GM18519 (cell line): ENCODE data around the gene ELOVL5.

ENCODE experiments used
- ATAC-seq: cut with Tn5 transposase; IDR thresholded peaks from one replicate; pipeline ENCODE4 v1.9.1; 2021; ENCODE audit warnings: mild to moderate bottlenecking, moderate library complexity; ENCODE audit not compliant: unreplicated experiment, low FRiP score

Gene ELOVL5

GRCh38 chr6:53281518-53282215 lies 67.1 kb downstream of the ELOVL5 start:
- no peak for ATAC-seq

DNA sequence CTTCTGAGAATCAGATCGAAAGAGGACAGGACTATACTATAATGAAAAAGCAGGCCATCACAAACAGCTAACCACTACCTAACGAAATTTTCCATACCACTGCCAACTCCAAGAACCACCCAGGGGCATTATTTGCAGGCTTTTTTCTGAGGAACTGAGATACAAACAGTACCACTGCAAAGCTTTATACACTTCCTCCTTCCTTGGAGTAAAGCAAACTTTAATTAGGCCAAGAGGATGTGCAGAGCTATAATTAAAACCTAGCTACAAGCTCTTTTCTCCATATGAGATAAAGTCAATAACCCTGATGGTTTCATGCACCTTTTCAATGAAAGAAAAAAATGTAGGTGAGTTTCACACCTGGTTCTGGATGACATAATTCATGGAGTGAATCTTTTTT lies 68.5 kb downstream of the ELOVL5 start:
- no peak for ATAC-seq

GRCh38 chr6:53279293-53279692 lies 69.5 kb downstream of the ELOVL5 start:
- ATAC-seq, result no peak

DNA sequence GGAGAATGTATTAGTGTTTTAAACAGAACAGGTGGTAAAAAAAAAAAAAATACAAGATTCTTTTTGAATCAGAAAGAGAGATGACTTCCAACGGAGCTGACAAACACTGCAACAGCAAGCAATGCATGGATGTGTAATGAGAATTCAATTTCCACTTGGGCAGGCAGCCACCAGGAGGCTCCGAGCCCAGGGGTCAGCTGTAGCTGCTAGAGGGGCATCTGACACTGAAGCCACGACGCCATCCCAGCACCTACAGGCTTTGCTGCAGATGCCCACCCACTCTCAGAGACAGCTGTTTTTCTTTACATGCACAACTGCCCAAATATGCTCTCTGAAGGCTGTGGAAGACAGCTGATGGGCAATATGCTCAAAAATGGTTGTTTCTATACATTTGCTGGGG lies 75.4 kb downstream of the ELOVL5 start:
- ATAC-seq, result no peak

DNA sequence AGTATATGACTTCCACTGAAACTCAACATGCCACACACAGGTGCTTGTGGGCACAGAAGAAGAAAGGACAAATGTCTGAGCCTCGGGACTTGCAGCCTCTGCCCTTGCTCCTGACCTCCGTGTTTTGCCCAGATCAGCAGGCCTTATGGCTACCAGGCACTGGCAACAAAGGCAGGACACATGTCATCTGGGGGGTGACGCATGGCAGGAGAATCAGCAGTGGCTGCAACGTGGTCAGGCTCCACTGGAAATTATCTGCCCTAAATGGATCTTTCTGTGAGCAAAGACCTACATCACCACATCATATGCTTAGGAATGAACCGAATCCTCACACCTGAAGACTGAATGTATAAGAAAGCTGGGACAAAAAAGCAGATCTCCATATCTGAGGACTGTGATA lies 78.9 kb downstream of the ELOVL5 start:
- ATAC-seq, result no peak

DNA sequence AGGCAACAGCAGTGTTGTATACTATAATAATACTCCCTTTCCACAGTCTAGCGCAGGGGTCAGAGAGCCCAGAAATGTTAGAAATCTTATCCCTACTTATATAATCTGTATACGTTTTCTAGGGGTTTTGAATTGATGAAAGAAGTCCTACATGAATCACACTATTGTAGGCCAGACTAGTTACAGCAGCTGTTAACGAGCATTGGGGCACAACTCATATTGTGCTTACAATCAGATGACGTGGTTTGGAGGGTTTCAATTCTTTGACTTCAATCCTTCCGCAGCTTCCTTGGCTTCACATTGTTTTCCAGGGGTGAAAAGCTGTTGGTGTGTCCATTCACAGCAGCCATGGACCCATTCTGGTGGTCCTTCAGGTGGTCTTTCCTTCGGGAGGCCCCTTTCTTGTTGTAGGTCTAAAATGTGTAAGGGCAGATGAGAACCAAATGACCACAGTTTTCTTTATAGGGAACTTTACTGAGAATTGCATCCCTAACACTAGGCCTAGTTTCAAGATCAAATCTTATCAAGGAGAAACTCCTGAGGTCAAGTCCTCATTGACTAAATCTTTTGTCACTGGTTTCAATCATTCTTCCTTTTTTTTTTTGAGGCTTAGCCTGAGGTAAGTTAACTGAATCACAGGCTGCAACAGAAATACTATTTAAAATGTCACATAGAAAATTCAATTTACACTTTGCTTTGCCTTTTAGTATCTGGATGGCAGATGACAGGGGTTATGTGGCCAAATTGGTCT lies 79.7 kb downstream of the ELOVL5 start:
- no peak for ATAC-seq

- ATAC-seq, result no peak
Observed at GRCh38 chr6:53266553-53267090, 82.1 kb downstream of the ELOVL5 start.

GRCh38 chr6:53264915-53265607 lies 83.7 kb downstream of the ELOVL5 start:
- no peak for ATAC-seq

DNA sequence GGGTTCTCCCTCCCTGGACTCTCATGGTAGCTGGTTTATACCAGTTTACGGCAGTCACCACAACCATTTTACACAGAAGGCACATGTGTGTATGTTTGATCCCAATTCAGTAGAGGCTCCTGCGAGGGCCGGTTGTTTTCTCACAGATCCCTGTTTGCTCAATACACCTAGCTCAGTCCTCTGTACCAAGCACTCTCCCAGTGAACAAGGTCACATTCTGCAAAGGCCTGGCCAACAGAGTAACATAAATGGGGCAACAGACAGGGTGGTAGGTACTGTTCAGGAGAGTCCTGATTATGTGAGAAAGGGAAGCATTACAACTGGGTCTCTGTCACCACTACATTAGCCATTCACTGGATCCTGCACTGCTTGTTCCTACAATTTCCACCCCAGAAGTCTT lies 84.4 kb downstream of the ELOVL5 start:
- no peak for ATAC-seq

- ATAC-seq, result no peak
Observed at GRCh38 chr6:53263917-53264316, 84.8 kb downstream of the ELOVL5 start.

DNA sequence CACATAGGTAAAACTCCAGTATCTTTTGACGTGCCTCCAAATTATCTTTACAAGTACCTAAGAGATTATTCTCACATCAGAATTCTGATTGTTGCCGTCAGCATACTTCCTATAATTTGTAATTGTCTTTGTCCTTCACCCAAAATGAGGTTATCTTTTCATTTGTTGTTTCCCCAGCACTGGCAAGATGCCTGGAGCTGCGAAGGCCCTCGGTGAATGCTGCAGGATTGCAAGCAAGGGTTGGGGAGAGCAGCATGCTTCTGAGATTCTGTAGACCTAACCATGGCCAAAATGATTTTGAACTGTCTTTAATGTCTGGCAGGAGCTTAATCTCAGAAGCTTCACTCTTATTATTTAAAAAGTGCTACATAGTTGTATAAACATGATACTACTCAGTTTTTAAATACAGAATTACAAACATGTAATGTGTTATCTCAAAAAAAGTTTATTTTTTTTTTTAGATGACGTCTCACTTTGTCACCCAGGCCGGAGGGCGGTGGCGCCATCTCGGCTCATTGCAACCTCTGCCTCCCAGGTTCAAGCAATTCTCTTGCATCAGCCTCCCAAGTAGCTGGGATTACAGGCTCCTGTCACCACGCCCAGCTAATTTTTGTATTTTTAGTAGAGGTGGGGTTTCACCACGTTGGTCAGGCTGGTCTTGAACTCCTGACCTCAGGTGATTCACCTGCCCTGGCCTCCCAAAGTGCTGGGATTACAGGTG lies 88.7 kb downstream of the ELOVL5 start:
- ATAC-seq, result no peak

DNA sequence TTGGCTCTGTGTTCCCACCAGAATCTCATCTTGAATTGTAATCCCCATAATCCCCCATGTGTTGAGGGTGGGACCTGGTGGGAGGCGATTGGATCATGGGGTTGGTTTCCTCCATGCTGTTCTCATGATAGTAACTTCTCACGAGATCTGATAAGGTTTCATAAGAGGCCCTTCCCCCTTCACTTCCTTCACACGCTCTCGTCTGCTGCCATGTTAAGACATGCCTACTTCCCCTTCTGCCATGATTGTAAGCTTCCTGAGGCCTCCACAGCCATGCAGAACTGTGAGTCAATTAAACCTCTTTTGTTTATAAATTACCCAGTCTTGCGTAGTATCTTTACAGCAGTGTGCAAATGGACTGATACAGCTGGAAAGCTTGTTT lies 90.0 kb downstream of the ELOVL5 start:
- no peak for ATAC-seq

DNA sequence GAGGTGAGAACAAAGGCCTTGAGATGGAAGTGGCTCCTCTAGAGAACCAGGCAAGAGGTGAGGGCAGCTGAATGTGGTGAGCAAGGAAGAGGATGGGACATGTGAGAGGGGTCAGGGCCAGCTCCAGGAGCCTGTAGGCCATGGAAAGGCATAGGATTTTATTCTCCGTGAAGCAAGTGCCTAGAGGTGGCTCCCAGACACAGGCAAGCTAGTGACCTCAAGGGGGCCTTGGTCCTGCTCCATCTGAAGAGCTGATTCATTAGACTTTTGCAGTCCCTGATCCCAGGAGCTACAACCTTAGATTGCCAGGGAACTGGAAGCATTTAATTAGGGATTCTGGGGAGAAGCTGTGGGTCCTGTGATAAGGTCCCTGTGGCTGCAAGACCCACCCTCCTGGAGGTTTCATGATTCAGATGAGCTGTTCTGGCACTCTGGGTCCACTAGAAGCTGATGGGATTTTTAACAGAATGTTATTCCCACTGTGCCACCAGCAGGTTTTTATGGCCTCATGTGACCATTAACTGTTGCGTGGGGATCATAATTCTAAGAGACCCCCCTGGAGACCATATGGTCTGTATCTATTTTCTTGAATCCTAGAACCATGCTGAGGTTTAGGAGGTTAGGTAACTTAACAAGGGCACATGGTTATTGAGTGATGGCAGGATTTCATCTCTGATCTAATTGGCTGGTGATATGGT lies 90.5 kb downstream of the ELOVL5 start:
- no peak for ATAC-seq

DNA sequence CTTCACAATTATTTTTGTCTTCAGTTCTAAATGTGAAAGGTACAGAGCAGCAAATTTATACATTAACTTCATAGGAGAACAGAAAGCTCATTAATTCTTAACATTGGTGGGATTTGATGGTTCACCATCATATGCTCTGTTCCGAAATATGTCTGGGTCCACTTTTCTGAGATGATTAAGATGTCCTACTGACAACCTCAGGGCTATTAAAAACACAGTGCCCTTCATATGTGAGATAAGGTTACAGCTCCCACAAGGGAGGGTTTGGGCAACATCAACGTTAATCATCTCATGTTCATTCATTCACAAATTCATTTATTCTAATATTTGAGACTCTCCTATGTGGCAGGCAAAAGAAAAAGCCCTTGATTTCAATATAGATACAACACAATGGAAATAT lies 91.2 kb downstream of the ELOVL5 start:
- ATAC-seq, result no peak

- ATAC-seq, result no peak
Observed at GRCh38 chr6:53257001-53257400, 91.7 kb downstream of the ELOVL5 start.

GRCh38 chr6:53252177-53252692 lies 96.5 kb downstream of the ELOVL5 start:
- no peak for ATAC-seq

DNA sequence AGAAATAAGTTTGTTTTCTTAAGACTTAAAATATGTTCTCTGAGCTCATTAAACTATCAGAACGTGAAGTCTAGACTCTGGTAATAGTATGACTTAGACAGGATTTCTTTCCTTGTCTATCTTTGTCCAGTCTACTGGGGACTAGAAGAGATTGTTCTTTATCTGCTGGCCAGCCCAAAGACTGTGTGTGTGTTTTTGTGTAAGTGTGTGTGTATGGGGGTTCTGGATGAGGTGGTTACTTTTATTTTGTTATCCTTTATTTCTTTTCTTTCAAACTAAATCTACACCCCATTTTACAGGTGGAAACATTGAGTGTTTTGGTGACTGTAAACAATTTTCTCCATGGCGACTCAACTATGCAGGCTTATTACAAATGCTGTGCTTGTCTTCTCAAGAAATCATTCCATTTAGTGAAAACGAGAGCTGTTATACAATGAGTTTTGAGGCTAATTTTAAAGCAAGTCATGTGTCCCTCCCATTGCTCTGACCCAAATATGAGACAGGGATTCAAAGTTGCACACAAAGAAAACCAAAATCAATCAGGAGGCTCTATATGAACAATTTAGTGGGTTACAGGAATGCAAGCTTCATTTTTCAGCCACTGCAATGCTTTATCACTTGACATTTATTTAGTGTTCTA lies 97.6 kb downstream of the ELOVL5 start:
- ATAC-seq, result no peak

GRCh38 chr6:53250176-53251032 lies 98.3 kb downstream of the ELOVL5 start:
- ATAC-seq, result no peak

DNA sequence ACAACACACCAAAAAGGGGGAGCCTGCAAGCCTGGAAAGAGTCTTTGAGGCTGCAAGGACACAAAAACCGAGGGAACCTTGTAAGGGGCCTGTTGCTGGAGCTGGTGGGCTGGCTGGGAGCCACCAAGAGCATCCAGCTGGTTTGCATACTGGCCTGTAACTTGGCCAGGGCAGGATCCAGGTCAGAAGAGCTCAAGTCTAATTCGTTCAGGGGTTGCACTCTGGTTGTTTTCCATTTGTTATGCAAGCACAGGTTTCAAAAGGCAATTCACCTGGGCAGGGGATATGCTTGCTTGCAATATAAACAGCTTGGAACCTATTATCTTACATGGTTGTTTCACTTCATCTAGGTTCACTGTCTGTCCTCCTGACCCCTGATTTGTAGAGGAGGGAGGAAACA lies 101.8 kb downstream of the ELOVL5 start:
- no peak for ATAC-seq
